ENCODE results near the gene TNRC6A.
A peak's percentile ranks its signal among the peaks of the same experiment; 100 is the strongest.
"Not testable (repeated sequence)": the region's sequence is repeated elsewhere in the genome, so short reads cannot be mapped to it uniquely, and the experiment has no call there.

Gene TNRC6A

DNA sequence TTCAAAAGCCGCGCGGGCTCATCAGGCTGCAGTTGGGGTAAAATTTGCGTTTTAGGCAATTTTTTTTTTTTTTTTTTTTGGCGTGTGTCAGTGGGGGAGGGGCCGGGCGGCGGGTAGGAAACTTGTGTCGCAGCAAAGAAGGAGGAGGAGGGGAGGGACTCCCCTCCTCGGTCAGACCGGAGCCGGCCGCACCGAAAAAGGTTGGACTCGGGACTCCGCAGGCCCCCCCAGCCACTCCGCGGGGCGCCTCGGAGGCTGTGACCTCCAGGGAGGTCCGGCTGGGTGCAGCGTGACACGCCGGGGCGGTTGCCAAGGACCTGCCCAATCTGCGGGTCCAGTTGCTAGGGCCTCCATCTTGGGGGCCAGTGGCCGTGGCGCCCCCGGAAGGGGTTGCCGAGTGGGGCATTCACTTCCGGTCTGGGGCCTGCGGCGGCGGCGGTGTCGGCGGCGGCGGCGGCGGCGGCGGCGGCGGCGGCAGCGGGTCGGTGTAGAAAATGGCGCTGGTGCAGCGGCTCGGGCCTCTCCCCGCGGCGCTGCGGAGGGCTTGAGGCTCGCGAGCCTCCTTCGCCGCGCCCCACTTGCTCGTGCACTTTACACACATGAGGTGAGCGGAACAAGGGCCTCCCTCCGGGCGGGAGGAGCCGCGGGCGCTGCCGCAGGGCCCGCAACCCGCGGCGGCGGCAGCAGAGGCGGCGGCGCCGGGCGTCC lies at the start of gene TNRC6A:
Gene TNRC6A, plus strand, starts transcription at position 409 of the 708 bp plus-strand sequence. Its CDS starts 191 bp downstream, at position 600.
- DNase-seq = peak; percentile 95

GRCh38 chr16:24681793-24682192 lies 47.7 kb upstream of the TNRC6A start:
- no peak for DNase-seq

GRCh38 chr16:24683250-24683649 lies 46.2 kb upstream of the TNRC6A start:
- DNase-seq = no peak

DNA sequence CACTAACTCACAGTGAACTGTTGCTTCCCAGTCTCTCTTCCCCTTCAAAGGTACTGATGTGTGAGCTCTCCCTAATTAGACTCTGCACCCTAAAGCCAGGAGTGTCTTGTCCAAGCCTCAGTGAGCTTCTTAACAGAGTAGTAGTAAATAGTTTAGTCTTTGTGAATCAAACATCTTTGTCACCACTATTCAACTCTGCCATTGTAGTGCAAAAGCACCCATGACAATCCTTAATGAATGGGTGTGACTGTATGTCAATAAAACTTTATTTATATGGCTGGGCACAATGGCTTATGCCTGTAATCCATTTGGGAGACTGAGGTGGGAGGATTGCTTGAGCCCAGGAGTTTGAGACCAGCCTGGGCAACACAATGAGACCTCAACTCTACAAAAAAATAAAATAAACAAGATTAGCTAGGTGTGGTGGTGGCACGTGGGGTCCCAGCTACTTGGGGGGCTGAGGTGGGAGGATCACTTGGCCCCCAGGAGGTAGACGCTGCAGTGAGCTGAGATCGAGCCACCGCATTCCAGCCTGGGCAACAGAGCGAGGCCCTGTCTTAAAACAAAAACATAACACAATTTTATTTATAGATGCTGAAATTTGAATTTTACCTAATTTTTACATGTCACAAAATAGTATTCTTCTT lies 45.5 kb upstream of the TNRC6A start:
- no peak for DNase-seq

GRCh38 chr16:24685539-24686432 lies 43.7 kb upstream of the TNRC6A start:
- peak; percentile 87 for DNase-seq

GRCh38 chr16:24686678-24687077 lies 42.8 kb upstream of the TNRC6A start:
- DNase-seq = no peak

- DNase-seq = no peak
These were observed 41.1 kb upstream of the TNRC6A start for GRCh38 chr16:24688359-24688758.

DNA sequence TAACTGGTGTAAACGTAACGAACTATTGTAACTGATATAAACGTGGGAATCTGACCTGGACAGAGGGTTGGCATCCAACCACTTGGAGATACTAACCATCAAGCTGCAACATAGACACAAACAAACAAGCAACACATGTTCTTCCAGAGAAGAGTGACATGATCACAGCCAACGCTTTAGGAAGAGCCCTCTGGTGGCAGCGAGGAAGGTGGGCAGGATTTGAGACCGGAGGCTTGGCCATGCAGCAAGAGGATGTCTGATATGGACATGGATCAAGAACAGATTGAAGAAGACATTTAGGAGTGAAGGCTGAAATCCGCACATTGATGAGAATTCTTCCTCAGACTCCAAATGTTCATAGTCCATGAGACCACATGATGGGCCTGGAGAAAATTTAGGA lies 40.3 kb upstream of the TNRC6A start:
- DNase-seq = no peak

- DNase-seq = no peak
These were observed 36.6 kb upstream of the TNRC6A start for GRCh38 chr16:24692854-24693253.

DNA sequence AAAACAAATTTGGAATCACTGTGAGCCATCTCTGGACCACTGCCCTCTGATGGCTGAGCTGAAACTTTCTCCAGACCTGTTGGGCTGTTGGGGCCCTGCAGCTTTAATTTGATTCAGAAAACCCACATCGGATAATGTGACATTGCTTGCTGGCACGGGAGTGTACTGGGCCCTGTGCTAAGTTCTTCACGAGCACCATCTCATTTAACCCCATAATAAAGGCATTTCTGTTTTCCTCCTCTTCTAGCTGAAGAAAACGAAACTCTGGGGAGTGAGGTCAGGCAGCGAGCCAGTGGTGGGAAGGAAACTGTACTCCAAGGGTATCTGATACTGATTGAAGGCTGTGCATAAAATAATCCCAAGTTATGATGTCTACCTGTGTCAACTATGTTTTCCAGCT lies 34.5 kb upstream of the TNRC6A start:
- DNase-seq = peak; percentile 39

DNA sequence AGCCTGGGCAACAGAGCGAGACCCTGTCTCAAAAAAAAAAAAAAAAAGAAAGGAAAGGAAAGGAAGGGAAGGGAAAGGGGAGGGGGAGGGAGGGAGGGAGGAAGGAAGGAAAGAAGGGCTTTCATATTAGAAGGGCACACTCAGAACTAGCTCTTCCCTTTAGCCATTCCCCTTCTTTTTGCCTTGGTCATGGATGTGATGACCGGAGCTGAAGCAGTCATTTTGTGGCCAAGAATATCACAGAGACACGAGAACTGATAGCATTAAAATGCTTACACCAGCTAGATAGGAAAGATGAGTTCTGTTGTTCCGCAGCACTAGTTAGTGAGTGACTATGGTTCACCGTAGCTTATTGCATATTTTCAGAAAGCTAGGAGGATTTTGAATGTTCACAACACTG lies 32.8 kb upstream of the TNRC6A start:
- no peak for DNase-seq

GRCh38 chr16:24698308-24698707 lies 31.1 kb upstream of the TNRC6A start:
- no peak for DNase-seq

- DNase-seq = no peak
These were observed 30.2 kb upstream of the TNRC6A start for GRCh38 chr16:24699151-24699723.

- peak; percentile 56 for DNase-seq
These were observed 28.7 kb upstream of the TNRC6A start for GRCh38 chr16:24700549-24701392.

GRCh38 chr16:24701521-24701951 lies 27.9 kb upstream of the TNRC6A start:
- no peak for DNase-seq

- DNase-seq = not testable (repeated sequence)
These were observed 21.7 kb upstream of the TNRC6A start for GRCh38 chr16:24707760-24708159.

DNA sequence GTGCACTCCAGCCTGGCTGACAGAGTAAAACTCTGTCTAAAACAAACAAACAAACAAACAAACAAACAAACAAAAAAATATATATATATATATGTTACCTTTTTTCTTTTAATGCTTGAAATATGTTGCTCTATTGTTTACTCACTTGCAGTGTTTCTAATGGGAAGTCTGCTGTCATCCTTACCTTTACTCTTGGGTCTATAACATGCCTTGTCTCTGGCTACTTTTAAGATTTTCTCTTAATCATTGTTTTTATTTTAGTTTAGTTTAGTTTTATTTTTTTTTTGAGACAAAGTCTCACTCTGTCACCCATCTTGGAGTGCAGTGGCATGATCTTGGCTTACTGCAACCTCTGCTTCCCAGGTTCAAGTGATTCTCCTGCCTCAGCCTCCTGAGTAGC lies 16.1 kb upstream of the TNRC6A start:
- no peak for DNase-seq

GRCh38 chr16:24717411-24717810 lies 12.0 kb upstream of the TNRC6A start:
- DNase-seq = no peak

DNA sequence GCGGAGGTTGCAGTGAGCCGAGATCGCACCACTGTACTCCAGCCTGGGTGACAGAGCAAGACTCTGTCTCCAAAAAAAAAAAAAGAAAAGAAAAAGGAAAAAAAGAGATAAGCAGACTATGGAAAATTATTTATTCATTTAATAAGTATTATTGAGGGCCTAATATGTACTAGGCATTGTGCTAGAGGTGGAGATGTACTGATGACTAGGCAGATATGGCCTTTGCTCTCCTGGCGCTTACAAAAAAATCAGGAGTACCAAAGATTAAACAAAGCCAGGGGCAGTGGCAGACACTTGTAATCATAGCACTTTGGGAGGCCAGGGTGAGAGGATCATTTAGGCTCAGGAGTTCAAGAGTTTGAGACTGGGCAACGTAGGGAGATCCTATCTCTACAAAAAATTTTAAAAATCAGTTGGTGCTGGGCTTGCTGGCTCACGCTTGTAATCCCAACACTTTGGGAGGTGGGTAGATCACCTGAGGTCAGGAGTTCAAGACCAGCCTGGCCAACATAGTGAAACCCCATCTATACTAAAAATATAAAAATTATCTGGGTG lies 10.4 kb upstream of the TNRC6A start:
- DNase-seq = no peak

DNA sequence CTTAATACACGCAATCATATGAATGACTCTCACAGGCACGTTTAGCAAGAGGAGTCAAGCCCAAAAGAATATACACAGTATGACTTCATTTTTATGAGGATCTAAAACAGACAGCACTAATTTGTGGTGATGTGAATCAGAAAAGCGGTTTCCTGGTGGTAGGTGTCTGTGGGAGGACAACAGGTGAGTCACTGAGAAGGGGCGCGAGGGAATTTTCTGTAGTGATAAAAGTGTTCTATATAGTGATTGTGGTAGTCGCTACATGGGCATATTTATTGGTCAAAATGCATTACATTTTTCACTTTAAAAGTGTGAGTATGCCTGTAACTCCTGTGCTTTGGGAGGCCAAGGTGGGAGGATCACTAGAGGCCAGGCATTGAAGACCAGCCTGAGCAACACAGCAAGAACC lies 7.6 kb upstream of the TNRC6A start:
- no peak for DNase-seq

DNA sequence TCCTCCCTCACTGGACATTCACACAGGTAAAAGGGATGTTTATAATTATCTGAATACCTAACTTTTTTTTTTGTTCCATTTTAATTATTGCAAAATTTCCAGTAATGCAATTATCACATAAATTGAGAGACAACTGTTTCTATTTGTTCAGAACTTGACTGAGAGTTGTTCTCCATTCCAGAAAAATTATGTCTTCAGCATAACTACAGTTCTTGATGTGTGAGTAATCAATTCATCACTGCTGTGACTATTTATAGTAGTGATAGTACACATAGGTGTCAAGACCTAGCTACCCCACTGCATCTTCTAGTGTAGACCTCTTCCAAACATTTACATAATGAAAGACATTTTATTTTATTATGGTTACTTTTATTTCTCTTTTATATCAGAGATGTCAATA lies 5.8 kb upstream of the TNRC6A start:
- no peak for DNase-seq

DNA sequence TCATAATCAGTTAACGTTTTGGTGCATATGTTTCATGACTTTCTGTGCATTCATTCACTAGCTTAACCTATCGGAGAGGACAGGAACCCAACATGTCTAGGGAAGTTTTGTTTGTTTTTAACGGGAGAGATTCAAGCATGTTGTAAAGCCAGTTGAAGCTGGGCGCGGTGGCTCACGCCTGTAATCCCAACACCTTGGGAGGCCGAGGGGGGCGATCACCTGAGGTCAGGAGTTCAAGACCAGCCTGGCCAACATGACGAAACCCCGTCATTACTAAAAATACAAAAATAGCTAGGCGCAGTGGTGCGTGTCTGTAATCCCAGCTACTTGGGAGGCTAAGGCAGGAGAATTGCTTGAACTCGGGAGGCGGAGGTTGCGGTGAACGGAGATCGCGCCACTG lies 1.4 kb upstream of the TNRC6A start:
- no peak for DNase-seq
